Measurements from ENCODE around the gene NFIA.

- no peak for TF ChIP-seq CTCF (IDR thresholded peaks at IDR 0.05)
- no peak for TF ChIP-seq EP300 (IDR thresholded peaks at IDR 0.05)
- TF ChIP-seq POLR2A (IDR thresholded peaks at IDR 0.05) = no peak
- no peak for TF ChIP-seq POLR2AphosphoS5 (IDR thresholded peaks at IDR 0.05)
These were observed 27.2 kb upstream of the NFIA start for GRCh38 chr1:61055110-61055614.

Measured in upper lobe of left lung (tissue), 4 donors.